Body of pancreas (tissue), 4 donors: Measurements from ENCODE around the gene ZNF576.

Experiments
- POLR2A ChIP-seq, 3 donors: fragments of 450-650 bp; IDR thresholded peaks; one replicate each; pipeline ENCODE4 v1.6.1; 2016; ENCODE audit warnings: antibody characterized with exemption in 3 of 3, mild to moderate bottlenecking in 2 of 3
- TF ChIP-seq, protein P1 (sequence below), 7 experiments: fragments of 450-650 bp in 4 of 7; fragments of 200-600 bp in 3 of 7; sonication (generic) in 3 of 7; IDR thresholded peaks; one replicate each; pipeline ENCODE4 v1.5.1; 2016 to 2019; ENCODE audit warnings: antibody characterized with exemption in 7 of 7

GRCh38 chr19:43584484-43584883, 11.9 kb upstream of the ZNF576 start:
- no peak for TF ChIP-seq POLR2A (IDR thresholded peaks at IDR 0.05)
- TF ChIP-seq, protein P1, sequence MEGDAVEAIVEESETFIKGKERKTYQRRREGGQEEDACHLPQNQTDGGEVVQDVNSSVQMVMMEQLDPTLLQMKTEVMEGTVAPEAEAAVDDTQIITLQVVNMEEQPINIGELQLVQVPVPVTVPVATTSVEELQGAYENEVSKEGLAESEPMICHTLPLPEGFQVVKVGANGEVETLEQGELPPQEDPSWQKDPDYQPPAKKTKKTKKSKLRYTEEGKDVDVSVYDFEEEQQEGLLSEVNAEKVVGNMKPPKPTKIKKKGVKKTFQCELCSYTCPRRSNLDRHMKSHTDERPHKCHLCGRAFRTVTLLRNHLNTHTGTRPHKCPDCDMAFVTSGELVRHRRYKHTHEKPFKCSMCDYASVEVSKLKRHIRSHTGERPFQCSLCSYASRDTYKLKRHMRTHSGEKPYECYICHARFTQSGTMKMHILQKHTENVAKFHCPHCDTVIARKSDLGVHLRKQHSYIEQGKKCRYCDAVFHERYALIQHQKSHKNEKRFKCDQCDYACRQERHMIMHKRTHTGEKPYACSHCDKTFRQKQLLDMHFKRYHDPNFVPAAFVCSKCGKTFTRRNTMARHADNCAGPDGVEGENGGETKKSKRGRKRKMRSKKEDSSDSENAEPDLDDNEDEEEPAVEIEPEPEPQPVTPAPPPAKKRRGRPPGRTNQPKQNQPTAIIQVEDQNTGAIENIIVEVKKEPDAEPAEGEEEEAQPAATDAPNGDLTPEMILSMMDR (IDR thresholded peaks at IDR 0.05): no peak
